GM18511 (cell line): ENCODE data around the gene SIRT3.

Experiments
- ATAC-seq: cut with Tn5 transposase; IDR thresholded peaks from one replicate; pipeline ENCODE4 v1.9.1; 2021; ENCODE audit warnings: mild to moderate bottlenecking, moderate library complexity; ENCODE audit not compliant: unreplicated experiment

Gene SIRT3

DNA sequence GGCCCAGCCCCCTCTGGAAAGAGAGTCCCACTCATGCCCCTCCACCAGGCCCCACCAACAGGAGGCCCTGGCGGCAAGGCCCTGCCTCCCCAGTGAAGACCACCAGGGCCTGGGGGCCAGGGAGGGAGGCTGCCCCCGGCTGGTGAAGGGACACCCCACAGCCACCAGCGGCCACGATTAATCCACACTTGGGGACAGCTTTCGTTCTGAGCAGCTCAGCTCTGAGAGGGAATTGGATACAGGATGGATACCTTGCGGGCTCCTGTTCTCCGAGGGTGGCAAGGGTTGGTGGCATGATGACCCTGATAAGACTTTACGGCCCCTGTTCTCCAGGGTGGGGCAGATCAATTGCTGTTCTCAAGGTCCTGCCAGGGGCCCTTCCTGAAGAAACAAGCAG, 35.2 kb upstream of the SIRT3 start:
- ATAC-seq = no peak

DNA sequence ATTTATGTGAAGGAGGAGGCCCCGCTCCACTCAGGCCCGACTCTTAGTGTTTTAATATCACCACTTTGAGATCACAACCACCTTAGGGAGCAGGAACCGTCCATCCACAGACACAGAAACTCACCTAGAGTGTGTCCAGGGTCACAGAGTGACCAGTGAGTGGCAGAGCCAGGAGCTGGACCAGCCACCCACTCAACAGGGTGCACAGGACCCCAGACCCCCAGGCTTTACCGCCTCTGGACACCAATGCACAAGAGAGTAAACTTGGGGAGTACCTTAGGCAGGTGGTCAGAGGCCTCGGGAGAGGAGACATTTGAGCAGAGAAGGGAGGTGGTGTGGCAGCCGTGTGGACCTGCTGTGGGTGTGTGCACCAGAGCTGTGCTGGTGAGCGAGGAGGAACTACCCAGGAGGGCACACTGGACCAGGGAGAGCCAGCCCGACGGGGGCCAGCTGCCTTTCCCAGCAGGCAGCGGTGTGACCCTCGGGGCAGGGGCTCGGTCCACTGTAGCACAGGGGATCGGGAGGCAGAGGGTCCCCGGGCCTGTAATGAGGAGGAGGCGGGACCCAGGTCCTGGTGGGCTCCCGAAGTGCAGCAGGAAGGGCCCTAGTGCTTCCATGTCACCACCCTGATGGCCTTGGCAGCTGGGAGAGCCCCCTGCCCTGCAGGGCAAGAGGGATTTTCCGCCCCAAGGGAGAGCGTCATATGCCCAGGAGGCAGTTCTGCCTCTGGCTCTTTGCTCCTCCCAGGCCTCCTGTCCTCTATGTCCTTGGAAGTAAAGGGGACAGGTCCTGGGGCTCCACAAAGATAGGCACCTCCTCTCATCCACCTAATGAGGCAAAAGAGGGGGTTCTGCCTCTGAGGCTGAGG, 34.5 kb upstream of the SIRT3 start:
- no peak for ATAC-seq

DNA sequence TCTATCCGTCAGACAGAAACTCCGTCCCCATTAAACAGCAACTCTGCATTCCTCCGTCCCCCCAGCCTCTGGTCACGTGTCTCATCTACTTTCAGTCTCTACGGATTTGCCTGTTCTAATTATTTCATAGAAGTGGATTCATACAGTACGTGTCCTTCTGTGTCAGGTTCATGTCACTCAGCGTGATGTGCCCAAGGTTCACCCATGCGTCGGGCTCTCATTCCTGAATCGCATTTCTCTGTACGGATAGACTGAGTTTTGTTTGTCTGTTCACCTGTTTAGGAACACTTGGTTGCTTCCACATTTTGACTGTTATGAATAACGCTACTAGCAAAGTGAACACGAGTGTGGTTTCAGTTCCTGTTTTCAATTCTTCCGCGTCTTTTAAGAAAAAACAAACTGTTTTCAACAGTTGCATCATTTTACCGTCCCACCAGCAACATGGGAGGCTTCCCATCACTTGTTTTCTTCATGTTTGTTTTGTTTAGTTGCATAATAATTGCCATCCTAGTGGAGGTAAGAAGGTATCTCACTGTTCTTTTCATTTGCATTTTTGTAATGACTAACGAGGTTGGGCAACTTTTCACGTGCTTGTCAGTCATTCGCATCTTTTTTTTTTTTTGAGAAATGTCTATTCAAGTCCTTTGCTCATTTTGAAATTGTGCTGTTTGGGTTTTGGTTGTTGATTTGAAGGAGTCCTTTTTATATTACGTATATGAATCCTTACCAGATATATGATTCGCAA, 33.2 kb upstream of the SIRT3 start:
- ATAC-seq = peak; percentile 83

DNA sequence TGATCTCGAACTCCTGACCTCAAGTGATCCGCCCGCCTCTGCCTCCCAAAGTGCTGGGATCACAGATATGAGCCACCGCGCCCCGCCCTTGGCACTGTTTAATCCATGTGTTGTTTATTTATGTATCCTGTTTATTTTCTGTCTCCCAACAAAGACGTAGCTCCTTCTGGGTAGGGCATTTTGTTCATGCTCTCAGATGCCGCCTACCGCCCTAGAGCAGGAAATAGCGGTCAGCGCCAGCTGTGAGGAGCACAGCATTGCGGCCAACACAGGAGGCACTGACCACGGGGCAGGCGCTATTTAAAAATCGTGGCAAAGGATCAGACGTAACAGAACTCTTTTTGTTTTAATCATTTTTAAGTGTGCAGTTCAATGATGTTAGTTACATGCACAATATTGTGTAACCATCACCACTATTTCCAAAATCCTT, 32.6 kb upstream of the SIRT3 start:
- ATAC-seq = peak; percentile 62

DNA sequence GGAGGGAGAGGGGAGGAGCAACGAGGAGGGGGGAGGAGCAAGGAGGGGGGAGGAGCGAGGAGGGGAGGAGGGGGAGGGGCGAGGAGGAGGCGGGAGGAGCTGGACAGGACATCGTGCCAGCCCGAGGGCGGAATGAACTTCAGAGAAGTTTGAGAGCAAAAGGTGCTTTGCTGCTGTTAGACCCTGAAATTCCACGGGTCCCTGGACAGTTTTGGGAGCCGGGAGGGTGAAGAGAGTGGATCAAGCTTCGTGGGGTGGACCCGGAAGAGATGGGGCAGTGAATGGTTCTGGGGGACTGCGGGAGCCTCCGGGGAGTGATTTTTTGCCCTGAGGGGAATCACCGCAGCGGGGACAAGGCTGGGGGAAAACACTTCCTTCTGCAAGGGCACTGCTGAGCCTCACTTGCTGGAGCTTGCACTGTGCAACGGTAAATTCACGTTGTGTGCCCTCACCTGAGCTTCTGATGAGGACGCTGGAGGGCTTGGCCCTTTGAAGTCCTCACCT, 31.4 kb upstream of the SIRT3 start:
- ATAC-seq = no peak

DNA sequence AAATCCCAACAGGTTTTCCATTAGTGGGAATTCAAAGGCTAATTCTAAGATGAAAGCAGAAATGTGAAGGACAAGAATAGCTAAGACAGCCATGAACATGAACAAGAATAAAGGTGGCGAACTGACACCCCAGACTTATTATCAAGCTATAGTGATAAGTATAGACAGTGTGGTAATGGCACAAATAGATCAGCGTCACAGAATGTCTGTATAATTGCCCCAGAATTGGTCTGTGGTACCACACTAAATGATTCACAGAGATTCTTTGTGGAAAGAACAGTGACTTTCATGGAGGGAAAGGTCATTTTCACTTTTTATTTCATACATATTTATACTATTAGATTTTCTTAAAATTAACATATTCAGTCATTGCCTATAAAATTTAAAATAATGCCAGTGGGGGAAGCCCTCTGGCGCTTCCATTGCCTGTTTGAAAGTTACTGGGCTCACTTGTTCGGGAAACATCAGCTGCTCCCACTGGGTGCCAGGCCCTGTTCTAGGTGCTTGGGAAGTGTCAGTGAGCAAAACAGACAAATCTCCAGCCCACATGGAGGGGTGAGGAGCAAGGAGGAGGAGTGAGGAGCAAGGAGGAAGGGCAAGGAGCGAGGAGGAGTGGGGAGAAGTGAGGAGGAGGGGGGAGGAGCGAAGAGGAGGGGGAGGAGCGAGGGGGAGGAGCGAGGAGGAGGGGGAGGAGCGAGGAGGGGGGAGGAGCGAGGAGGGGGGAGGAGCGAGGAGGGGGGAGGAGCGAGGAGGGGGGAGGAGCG, 30.7 kb upstream of the SIRT3 start:
- ATAC-seq = no peak

DNA sequence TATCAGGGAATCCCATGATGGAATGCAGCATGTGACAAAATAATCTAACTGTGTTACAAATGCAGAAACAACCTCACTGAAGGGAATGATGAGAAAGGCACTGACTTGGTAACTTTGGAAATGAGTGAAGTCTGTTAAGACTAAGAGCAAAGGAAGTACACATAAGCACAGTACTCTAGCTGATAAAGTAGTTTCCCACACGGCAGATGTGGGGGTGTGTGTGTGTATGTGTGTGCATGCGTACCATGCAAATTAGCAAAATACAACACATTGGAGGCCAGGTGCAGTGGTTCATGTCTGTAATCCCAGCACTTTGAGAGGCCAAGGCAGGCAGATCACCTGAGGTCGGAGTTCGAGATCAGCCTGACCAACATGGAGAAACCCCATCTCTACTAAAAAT, 25.5 kb upstream of the SIRT3 start:
- no peak for ATAC-seq

DNA sequence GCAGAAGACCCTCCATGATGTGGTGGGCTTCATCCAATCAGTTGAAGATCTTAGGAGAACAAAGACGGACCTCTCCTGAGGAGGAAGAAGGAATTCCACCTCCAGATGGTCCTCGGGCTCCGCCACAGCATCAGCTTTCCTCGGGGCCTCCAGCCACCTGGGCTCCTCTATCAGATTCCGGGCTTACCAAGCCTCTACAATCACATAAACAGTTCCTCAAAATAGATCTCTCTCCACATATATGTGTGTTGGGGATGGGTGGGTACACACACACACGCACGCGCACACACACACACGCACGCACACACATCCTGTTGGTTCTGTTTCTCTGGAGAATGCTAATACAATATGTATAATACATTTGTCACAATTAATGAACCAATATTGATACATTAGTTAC, 23.3 kb upstream of the SIRT3 start:
- no peak for ATAC-seq

DNA sequence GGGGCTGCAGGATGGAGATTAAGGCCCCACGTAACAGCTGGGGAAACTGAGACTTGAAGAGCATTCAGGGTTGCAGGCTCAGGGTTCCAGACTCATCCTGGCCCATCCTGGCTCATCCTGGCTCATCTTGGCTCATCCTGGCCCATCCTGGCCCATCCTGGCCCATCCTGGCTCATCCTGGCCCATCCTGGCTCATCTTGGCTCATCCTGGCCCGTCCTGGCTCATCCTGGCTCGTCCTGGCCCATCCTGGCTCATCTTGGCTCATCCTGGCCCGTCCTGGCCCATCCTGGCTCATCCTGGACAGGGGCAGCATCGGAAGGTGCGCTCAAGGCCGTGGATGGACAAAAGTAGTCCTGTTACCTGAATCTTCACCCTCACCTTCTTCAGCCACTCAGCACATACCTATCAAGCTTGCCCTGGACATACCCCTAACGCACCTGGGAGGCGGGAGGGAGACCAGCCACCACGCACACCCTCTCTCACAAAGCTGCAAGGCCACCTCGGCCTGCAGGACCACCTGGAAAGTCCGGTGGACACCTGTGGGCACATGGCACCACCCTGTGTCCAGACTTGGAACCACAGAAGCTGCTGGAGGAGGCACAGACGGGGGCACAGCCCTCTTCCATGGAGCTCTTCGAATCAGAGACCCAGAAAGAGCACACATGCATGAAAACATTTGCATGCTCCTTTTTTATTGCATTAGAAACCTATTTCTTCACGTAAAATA, 21.8 kb upstream of the SIRT3 start:
- ATAC-seq = no peak

DNA sequence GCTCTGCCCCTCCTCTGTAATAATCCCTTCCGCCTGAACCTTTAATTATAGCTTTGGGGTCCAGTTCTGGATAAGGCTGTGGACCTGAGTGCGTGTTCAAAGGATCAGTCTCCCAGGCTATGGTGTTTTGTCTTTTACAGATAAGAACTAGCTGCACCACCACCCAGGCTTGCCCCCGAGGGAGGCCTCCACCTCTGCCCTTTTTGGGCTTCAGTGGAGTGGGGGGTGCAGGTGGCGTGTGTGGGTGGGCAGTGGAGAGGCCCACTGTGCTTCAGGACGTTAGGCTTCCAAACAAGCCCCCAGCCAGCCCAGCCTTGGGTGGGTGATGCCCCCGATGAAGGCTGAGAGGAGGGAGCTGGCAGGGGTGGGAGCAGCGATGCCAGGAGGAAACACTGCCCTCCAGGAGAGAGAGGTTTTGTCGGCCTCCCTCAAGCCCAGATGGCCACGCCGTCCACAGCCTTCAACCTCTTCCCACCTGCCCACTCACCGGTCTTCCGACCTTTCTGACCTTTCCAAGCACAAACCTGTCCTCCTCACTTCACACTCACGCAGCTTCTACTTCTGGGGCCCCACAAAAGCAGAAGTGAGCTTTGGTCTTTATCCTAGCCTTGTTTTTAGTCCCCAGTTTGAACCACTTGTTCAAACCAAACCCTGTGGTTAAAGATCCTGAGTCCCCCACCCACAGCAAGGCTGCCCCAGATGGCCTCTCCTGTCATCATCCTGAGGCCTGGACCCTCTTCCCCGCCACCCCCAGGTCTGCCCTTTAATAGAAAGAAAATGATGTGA, 21.0 kb upstream of the SIRT3 start:
- no peak for ATAC-seq

DNA sequence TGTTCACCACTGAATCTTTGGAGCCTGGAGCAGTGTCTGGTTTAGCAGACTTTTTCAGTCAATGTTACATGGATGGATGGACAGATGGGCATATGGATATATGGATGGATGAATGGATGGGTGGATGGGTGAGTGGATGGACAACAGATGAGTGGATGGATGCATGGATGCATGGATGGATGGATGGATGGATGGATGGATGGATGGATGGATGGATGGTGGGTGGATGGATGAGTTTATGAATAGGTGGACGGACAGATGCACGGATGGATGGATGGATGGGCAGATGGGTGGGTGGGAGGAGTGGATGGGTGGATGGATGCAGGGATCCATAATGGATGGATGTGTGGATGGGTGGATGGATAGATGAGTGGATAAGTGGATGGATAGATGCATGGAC, 19.7 kb upstream of the SIRT3 start:
- ATAC-seq = no peak

DNA sequence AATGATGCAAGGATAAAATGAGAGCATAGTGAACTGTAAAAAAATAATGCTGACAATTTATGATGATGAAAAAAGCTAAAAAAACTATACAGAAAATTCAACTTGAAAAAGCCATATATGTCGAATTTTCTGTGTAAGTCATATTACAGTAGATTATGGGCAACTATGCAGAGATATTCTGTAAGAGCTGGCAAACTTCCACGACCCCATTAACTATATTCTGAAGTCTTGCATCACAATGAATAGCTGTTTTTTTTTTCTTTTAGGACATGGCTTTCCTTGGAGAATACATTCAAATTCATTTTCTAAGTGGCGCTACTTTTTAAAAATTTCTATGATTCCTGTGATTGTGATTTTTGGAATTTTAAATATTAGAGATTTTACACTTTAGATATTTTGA, 19.0 kb upstream of the SIRT3 start:
- no peak for ATAC-seq

DNA sequence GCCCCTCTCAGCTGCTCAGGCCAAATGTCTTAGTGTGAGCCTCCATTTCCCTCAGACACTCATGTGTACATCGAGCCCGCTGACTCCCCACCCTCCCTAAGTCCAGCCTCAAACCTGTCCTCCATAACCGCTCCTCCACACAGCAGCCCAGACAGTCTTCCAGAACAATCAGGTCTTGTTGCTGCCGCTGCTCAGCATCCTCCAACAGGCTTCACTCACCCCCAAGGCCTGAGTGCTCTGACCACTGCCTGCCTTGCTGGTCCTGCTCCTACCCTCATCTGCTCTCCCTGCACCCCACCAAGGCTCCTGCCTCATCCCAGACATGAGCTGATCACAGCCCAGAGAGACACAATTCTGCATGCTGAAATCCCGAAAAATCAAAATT, 17.7 kb upstream of the SIRT3 start:
- ATAC-seq = no peak

DNA sequence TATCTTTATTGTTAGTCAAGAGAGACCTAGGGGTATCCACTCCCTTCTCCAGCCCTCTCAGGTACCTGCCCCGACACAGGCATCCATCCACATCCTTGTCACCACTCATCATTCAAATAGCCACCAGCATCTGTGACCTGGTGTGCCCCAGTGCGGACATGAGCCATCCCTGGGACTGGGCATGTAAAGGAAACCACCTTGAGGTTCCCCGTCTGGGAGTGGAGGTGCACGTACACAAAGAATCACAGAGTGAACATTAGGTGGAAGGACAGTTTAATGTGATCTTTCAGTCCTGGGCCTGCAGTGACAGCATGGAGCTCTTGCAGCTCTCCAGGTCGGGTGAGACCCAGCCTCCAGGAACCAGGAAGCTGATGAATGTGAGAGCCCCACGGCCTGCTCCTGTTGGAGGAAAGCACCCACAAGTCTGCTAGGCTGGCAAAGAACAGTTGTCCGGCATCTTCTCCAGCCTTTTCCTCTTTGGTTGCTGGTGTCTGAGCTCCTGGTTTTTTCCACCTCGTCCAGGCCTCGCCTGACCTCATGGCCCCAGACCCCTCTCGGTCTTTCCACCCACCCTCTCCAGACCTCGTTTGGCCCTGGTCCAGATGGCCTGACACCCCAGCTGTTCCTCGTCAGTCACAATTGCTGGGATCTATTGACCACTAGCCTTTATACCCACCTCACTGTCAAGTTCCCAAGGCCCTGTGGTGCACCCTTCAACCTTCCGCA, 17.2 kb upstream of the SIRT3 start:
- no peak for ATAC-seq

DNA sequence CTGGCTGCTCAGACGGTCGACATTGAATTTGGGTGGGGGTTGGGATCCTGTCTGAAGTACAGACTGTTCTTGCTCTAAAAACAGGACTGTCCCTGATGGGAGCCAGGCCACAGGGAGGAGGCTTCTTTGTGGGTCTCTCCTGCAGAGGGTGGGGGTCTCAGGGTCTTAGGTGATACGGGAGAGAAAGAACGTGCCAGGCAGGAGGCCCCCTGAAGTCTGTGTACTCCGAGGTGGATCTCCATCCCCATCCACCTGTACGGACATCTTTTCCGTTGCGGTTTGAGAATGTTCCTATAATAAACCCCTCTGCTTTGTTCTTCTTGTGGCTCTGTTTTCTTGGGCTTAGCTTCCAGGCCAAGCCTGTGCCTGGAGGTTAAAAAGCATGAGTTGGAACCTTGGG, 16.5 kb upstream of the SIRT3 start:
- ATAC-seq = no peak

DNA sequence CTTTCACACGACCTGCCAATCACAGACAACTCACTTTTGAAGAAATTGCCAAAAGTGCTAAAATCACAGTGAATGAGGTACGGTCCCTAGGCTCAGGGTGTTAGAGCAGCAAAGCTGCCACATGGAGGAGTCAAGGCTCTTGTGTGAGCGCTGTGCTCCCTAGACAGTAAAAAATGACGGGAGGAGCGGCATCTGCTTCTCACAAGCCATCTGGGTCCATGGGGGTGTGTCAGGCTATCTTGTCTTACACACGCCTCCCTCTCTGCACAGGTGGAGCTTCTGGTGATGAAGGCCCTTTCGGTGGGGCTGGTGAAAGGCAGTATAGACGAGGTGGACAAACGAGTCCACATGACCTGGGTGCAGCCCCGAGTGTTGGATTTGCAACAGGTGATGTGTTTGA, 15.4 kb upstream of the SIRT3 start:
- ATAC-seq = no peak

DNA sequence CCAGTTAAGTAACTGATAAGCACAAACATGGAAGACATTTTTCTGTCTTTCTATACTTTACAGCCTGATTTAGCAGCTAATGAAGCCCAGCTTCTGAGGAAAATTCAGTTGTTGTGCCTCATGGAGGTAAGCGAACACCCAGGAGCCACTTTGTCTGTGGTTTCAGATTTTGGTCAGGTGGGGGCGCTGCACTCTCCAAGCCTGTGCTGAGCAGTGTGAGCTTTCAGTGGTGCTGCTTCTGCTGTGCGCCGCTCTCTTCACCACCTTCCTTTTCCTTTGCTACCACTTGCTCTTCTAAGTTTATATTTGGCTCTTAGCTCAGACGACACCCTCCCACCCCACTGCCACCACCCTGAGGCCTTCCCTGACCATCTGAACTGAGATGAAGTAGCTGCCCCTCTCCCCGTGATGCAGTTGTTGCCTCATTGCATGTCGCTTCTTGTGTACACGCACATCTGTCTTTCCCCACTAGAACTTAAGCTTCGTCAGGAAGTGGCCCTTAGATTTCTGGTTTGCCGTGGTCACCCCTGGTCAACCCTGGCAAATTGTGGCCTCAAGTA, 14.7 kb upstream of the SIRT3 start:
- no peak for ATAC-seq

DNA sequence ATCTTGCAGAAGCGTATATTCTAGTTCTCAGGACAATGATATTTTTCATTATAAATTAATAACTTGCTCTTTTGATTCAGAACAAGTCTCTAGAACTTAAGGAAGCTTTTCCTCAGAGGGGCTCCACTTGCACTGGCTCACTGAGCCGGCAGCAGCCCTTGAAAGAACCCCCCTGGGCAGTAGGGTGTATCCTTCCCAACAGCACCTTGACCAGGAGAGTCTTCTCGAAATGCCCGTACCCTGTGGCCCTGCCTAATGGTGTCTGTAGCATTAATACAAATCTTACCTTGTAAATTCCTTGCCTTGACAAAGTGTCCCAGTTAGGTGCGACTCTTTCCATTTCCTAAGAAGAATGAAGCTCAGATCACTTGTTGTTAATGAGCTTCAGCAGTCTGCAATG, 14.1 kb upstream of the SIRT3 start:
- ATAC-seq = no peak

DNA sequence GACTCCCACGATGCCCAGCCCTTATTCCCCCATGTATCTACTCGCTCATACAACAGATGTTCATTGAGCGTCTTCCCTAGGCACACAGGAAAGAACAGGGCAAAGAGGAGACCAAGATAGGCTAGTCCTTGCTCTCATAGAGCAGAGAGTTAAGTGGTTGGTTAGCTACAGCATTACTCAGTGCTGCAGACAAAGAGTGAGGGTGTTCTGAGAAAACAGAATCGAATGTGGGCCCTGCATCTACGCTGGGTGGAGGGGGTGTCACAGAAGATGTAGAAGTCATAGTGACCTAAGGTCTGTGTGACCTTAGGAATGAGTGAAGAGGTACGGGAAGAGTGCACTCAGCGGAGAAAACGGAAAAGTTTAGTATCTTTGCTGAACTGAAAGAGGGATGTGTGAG, 12.9 kb upstream of the SIRT3 start:
- no peak for ATAC-seq
